WI38 (cell line): ENCODE data around the gene TMEM94.

Experiments
- H3K4me3 ChIP-seq: 2 replicates; pipeline ENCODE4 v1.5.1; 2011; ENCODE audit warnings: low read depth, mild to moderate bottlenecking, control low read depth, low read length
- TF ChIP-seq, protein P1 (sequence below): IDR thresholded peaks from 2 replicates; pipeline ENCODE4 v1.5.1; 2012; ENCODE audit warnings: low read depth, mild to moderate bottlenecking, control low read depth, low read length

TMEM94 gene

DNA sequence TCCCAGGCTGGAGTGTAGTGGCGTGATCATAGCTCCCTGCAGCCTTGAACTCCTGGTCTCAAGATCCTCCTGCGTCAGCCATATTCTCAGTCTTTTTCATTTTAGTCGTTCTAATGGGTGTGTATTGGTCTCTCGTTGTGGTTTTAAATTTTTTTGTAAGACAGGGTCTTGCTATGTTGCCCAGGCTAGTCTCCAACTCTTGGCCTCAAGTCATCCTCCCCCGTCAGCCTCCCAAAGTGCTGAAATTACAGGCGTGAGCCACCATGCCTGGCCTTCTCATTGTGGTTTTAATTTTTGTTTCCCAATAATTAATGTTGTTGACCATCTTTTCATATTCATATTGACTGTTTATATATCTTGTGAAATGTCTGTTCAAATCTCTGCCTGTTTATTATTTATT, 8.6 kb downstream of the TMEM94 start:
- no peak overlapping the region for H3K4me3 ChIP-seq
- TF ChIP-seq, protein P1, sequence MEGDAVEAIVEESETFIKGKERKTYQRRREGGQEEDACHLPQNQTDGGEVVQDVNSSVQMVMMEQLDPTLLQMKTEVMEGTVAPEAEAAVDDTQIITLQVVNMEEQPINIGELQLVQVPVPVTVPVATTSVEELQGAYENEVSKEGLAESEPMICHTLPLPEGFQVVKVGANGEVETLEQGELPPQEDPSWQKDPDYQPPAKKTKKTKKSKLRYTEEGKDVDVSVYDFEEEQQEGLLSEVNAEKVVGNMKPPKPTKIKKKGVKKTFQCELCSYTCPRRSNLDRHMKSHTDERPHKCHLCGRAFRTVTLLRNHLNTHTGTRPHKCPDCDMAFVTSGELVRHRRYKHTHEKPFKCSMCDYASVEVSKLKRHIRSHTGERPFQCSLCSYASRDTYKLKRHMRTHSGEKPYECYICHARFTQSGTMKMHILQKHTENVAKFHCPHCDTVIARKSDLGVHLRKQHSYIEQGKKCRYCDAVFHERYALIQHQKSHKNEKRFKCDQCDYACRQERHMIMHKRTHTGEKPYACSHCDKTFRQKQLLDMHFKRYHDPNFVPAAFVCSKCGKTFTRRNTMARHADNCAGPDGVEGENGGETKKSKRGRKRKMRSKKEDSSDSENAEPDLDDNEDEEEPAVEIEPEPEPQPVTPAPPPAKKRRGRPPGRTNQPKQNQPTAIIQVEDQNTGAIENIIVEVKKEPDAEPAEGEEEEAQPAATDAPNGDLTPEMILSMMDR = no peak

GRCh38 chr17:75468291-75468754, 11.9 kb downstream of the TMEM94 start:
- TF ChIP-seq, protein P1 = no peak
- no peak overlapping the region for H3K4me3 ChIP-seq

- H3K4me3 ChIP-seq = no peak overlapping the region
- TF ChIP-seq, protein P1 = no peak
Observed at GRCh38 chr17:75468779-75469373, 12.4 kb downstream of the TMEM94 start.

DNA sequence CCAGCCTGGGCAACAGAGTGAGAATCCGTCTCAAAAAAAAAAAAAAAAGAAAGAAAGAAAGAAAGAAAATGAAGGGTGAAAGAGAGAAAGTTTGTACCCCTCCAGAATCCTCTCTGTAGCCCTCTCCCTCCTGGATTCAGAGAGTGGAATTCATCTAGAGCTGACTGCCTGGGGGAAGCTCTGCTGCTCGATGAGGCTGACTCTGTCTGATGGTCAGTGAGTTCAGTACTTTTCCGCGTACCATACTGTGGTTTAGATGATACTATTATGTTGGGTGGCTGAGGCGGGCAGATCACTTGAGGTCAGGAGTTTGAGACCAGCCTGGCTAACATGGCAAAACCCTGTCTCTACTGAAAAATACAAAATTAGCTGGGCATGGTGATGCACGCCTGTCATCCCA, 14.8 kb downstream of the TMEM94 start:
- TF ChIP-seq, protein P1 = no peak
- H3K4me3 ChIP-seq = no peak overlapping the region

DNA sequence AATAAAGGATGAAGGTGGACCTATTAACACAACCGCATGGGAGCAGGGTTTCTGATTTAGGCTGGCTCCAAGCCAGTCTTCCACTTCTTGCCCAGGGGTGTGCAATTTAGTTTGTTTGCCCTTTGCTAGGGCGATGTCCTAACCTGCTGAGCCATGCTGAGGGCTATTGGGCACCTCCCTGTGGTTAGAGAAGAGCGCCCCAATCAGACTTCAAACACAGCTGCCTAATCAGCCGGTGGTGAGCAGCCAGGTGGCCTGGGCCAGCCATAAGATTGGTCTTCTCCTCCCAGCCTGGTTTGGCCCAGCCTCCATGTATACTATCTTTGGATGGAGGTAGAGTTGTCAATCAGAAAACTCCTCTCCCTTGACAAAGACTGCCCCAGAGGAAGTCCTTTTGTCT, 15.7 kb downstream of the TMEM94 start:
- no peak overlapping the region for H3K4me3 ChIP-seq
- TF ChIP-seq, protein P1 = no peak

DNA sequence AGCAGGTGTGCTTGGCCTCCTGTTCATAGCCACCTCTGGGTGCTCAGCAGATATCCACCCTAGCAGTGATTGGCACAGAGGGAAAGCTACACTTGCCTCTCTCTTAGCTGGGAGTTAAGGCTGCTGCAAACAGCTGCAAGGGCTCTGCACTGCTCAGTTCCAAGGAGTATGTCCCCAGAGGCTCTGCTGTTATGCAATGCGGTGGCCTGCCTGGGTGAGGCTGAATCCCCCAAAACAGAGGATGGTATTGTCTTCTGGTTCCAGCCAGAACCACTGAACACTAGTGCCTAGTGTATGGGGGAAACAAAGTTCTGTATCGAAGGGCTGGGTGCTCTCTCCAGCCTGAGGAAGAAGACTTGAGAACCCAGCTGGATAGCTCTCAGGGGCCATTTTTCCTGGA, 16.8 kb downstream of the TMEM94 start:
- TF ChIP-seq, protein P1 = no peak
- no peak overlapping the region for H3K4me3 ChIP-seq

- H3K4me3 ChIP-seq = no peak overlapping the region
- TF ChIP-seq, protein P1 = no peak
Observed at GRCh38 chr17:75474736-75475135, 18.3 kb downstream of the TMEM94 start.
